ENCODE results near the gene WDR93.

Gene WDR93

GRCh38 chr15:89669941-89670340 is 20.7 kb upstream of the WDR93 start:
- no peaks in the 10 kb centered on the region for H3K9me3 ChIP-seq (ENCODE audit: control insufficient read depth, insufficient read depth, low read depth, low read length)
- H3K4me3 ChIP-seq (ENCODE audit: low read depth, low read length): no peak overlapping the region
- no peak for TF ChIP-seq ZNF571 (tag by site-specific recombination; IDR thresholded peaks at IDR 0.05)
- no peak for TF ChIP-seq ZNF23 (tag by site-specific recombination; IDR thresholded peaks at IDR 0.05; ENCODE audit: borderline replicate concordance)
- TF ChIP-seq ZBTB20 (tag by site-specific recombination; IDR thresholded peaks at IDR 0.05): no peak
- TF ChIP-seq, protein P1, sequence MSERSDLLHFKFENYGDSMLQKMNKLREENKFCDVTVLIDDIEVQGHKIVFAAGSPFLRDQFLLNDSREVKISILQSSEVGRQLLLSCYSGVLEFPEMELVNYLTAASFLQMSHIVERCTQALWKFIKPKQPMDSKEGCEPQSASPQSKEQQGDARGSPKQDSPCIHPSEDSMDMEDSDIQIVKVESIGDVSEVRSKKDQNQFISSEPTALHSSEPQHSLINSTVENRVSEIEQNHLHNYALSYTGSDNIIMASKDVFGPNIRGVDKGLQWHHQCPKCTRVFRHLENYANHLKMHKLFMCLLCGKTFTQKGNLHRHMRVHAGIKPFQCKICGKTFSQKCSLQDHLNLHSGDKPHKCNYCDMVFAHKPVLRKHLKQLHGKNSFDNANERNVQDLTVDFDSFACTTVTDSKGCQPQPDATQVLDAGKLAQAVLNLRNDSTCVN (tag by site-specific recombination; optimal IDR thresholded peaks at IDR 0.05): no peak
- no peak for TF ChIP-seq ZNF473 (tag by site-specific recombination; IDR thresholded peaks at IDR 0.05)
- no peak for TF ChIP-seq ZNF221 (tag by site-specific recombination; IDR thresholded peaks at IDR 0.05; ENCODE audit: borderline replicate concordance)
- no peak for TF ChIP-seq ZNF544 (tag by site-specific recombination; IDR thresholded peaks at IDR 0.05)
- TF ChIP-seq ZFP41 (tag by site-specific recombination; IDR thresholded peaks at IDR 0.05; ENCODE audit: borderline replicate concordance): no peak
- TF ChIP-seq ZNF549 (tag by site-specific recombination; IDR thresholded peaks at IDR 0.05): no peak
- TF ChIP-seq ZNF791 (tag by site-specific recombination; IDR thresholded peaks at IDR 0.05): no peak
- no peak for TF ChIP-seq ZNF449 (tag by site-specific recombination; IDR thresholded peaks at IDR 0.05)
- TF ChIP-seq, protein P2, sequence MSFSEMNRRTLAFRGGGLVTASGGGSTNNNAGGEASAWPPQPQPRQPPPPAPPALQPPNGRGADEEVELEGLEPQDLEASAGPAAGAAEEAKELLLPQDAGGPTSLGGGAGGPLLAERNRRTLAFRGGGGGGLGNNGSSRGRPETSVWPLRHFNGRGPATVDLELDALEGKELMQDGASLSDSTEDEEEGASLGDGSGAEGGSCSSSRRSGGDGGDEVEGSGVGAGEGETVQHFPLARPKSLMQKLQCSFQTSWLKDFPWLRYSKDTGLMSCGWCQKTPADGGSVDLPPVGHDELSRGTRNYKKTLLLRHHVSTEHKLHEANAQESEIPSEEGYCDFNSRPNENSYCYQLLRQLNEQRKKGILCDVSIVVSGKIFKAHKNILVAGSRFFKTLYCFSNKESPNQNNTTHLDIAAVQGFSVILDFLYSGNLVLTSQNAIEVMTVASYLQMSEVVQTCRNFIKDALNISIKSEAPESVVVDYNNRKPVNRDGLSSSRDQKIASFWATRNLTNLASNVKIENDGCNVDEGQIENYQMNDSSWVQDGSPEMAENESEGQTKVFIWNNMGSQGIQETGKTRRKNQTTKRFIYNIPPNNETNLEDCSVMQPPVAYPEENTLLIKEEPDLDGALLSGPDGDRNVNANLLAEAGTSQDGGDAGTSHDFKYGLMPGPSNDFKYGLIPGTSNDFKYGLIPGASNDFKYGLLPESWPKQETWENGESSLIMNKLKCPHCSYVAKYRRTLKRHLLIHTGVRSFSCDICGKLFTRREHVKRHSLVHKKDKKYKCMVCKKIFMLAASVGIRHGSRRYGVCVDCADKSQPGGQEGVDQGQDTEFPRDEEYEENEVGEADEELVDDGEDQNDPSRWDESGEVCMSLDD (tag by site-specific recombination; IDR thresholded peaks at IDR 0.05): no peak
- TF ChIP-seq ZNF223 (tag by site-specific recombination; IDR thresholded peaks at IDR 0.05): no peak
- TF ChIP-seq ZNF521 (tag by site-specific recombination; IDR thresholded peaks at IDR 0.05): no peak
- TF ChIP-seq, protein P3, sequence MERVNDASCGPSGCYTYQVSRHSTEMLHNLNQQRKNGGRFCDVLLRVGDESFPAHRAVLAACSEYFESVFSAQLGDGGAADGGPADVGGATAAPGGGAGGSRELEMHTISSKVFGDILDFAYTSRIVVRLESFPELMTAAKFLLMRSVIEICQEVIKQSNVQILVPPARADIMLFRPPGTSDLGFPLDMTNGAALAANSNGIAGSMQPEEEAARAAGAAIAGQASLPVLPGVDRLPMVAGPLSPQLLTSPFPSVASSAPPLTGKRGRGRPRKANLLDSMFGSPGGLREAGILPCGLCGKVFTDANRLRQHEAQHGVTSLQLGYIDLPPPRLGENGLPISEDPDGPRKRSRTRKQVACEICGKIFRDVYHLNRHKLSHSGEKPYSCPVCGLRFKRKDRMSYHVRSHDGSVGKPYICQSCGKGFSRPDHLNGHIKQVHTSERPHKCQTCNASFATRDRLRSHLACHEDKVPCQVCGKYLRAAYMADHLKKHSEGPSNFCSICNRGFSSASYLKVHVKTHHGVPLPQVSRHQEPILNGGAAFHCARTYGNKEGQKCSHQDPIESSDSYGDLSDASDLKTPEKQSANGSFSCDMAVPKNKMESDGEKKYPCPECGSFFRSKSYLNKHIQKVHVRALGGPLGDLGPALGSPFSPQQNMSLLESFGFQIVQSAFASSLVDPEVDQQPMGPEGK (tag by site-specific recombination; IDR thresholded peaks at IDR 0.05): no peak
- TF ChIP-seq ZNF169 (tag by site-specific recombination; IDR thresholded peaks at IDR 0.05): no peak
- no peak for TF ChIP-seq ZIC2 (tag by site-specific recombination; IDR thresholded peaks at IDR 0.05)
- TF ChIP-seq ZNF501 (tag by site-specific recombination; IDR thresholded peaks at IDR 0.05): no peak
- ChIA-PET CTCF (interaction anchor here (0.8 kb wide), 1 partner anchor 23 kb away, joined by 3 read pairs; no protein-coding TSS in a partner anchor), POLR2A (interaction anchor here (0.9 kb wide), 1 partner anchor 15 kb away, joined by 3 read pairs; no protein-coding TSS in a partner anchor)
- H3K36me3 ChIP-seq (ENCODE audit: control insufficient read depth in 2 of 2, insufficient read depth in 1 of 2, low read length in 2 of 2): no peaks in the 10 kb centered on the region
- no peak overlapping the region for H3K27ac ChIP-seq (ENCODE audit: extremely low read depth, low read depth, low read length)
- no peaks in the 10 kb centered on the region for H3K4me1 ChIP-seq (ENCODE audit: control insufficient read depth, insufficient read depth, low read length)

DNA sequence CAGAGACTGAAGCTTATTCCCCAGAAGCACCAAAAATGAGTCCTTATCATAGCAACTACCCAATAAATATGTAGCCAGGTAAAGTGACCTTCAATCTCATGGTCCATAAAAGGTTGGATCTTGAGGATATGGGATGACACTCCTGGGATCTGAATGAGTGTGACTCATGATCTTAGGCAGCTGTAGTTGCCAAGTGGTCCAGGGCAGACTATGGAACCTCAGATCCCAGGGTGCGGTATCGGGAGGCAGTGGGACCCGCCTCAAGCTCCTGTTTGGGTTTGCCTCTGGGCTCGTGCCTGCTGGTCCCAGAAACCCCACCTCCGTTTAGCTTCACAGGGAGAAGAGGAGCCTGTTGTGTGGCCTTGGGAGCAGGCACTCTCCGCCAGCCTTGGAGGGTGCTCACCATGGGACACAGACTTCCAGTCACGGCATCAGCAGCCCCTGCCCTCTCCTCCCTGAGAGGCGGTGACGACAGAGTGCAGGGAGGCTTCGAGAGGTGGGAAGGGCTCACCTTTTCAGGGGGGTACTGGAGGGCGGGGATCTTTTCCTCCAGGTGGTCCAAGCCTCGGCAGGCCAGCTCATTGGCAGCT is 19.5 kb upstream of the WDR93 start:
- POLR2A ChIA-PET: no interaction called here
- no peaks in the 10 kb centered on the region for H3K36me3 ChIP-seq (ENCODE audit: control insufficient read depth in 2 of 2, insufficient read depth in 1 of 2, low read length in 2 of 2)
- no peaks in the 10 kb centered on the region for H3K4me1 ChIP-seq (ENCODE audit: control insufficient read depth, insufficient read depth, low read length)
- H3K27ac ChIP-seq (ENCODE audit: extremely low read depth, low read depth, low read length): no peak overlapping the region
- H3K9me3 ChIP-seq (ENCODE audit: control insufficient read depth, insufficient read depth, low read depth, low read length): no peaks in the 10 kb centered on the region
- CTCF ChIA-PET: interaction anchor here (0.6 to 5.0 kb wide), 7 partner anchors 9 to 1990 kb away, joined by 3 to 31 read pairs (median 3); no protein-coding TSS in a partner anchor
- H3K4me3 ChIP-seq (ENCODE audit: low read depth, low read length): no peak overlapping the region
- TF ChIP-seq ZNF645 (tag by site-specific recombination; IDR thresholded peaks at IDR 0.05): no peak
- TF ChIP-seq ZBTB48 (tag by site-specific recombination; IDR thresholded peaks at IDR 0.05): no peak
- TF ChIP-seq, protein P4, sequence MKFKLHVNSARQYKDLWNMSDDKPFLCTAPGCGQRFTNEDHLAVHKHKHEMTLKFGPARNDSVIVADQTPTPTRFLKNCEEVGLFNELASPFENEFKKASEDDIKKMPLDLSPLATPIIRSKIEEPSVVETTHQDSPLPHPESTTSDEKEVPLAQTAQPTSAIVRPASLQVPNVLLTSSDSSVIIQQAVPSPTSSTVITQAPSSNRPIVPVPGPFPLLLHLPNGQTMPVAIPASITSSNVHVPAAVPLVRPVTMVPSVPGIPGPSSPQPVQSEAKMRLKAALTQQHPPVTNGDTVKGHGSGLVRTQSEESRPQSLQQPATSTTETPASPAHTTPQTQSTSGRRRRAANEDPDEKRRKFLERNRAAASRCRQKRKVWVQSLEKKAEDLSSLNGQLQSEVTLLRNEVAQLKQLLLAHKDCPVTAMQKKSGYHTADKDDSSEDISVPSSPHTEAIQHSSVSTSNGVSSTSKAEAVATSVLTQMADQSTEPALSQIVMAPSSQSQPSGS (tag by site-specific recombination; IDR thresholded peaks at IDR 0.05; ENCODE audit: low read depth): no peak
- TF ChIP-seq YY1 (tag by site-specific recombination; IDR thresholded peaks at IDR 0.05): no peak
- no peak for TF ChIP-seq ZSCAN4 (tag by site-specific recombination; IDR thresholded peaks at IDR 0.05)
- TF ChIP-seq ZNF791 (tag by site-specific recombination; IDR thresholded peaks at IDR 0.05): no peak
- TF ChIP-seq ZNF423 (tag by site-specific recombination; IDR thresholded peaks at IDR 0.05): no peak
